Natural killer cell treated with Interleukin-12 subunit alpha and Interleukin-12 subunit beta and Interleukin-15 and Interleukin-18, amount 100 ng/mL, for 72 hours (primary cell): ENCODE results near the gene LTBP1. TPM values are rescaled to one million over a fixed set of nuclear protein-coding genes. Genes with fewer than 3 reads are reported as not detected.

ENCODE experiments used
- ATAC-seq, 2 donors: fragments of 150-1000 bp; cut with Tn5 transposase in 1 of 2; sonication (Bioruptor Pico), chemical (Tn5 transposase) in 1 of 2; 2 replicates each; pipeline ENCODE4 v1.10.0; 2021
- DNase-seq: peaks from one replicate; pipeline ENCODE4 v3.0.0; 2022; ENCODE audit warnings: low spot score
- H3K27ac Mint-ChIP-seq, 2 donors: 1 replicate in 1 of 2; 2 replicates in 1 of 2; pipeline ENCODE4 v1.8.0; 2022; ENCODE audit warnings: mixed read lengths in 2 of 2, mild to moderate bottlenecking in 1 of 2, moderate library complexity in 1 of 2
- H3K27me3 Mint-ChIP-seq, 2 donors: 1 replicate in 1 of 2; 2 replicates in 1 of 2; pipeline ENCODE4 v1.8.0; 2022; ENCODE audit warnings: mixed read lengths in 2 of 2
- H3K36me3 Mint-ChIP-seq: one replicate; pipeline ENCODE4 v1.8.0; 2022; ENCODE audit warnings: mixed read lengths
- H3K4me1 Mint-ChIP-seq, 2 donors: 1 replicate in 1 of 2; 2 replicates in 1 of 2; pipeline ENCODE4 v1.8.0; 2022; ENCODE audit warnings: low read depth in 2 of 2, mixed read lengths in 2 of 2, mild to moderate bottlenecking in 1 of 2
- H3K4me3 Mint-ChIP-seq: one replicate; pipeline ENCODE4 v1.8.0; 2022; ENCODE audit warnings: mixed read lengths
- H3K9me3 Mint-ChIP-seq: 2 replicates; pipeline ENCODE4 v1.8.0; 2022; ENCODE audit warnings: mixed read lengths
- total RNA-seq, 2 donors: library from RNA; stranded (reverse); gene quantifications; one replicate each; pipeline ENCODE4 v1.2.3, GENCODE V29; 2022

Gene LTBP1
- total RNA-seq, 2 donors from 2014 or later, result 0.39 to 0.76 TPM

- H3K4me1 Mint-ChIP-seq, result peaks cover 0 to 2% of the 10 kb centered on the region in 2 donors
- no peaks in the 10 kb centered on the region for H3K36me3 Mint-ChIP-seq
- no peak overlapping the region for H3K4me3 Mint-ChIP-seq
- ATAC-seq (no peak), DNase-seq (no peak)
- H3K9me3 Mint-ChIP-seq, result no peaks in the 10 kb centered on the region
- peaks cover 13 to 27% of the 10 kb centered on the region in 2 donors for H3K27me3 Mint-ChIP-seq
- H3K27ac Mint-ChIP-seq, result no peak overlapping the region
Measured at GRCh38 chr2:33018271-33018670, 71.5 kb downstream of the LTBP1 start.

GRCh38 chr2:33019796-33020195, 73.0 kb downstream of the LTBP1 start:
- Mint-ChIP-seq H3K36me3 (no peaks in the 10 kb centered on the region), H3K4me3 (no peak overlapping the region), H3K4me1 (peaks cover 0 to 3% of the 10 kb centered on the region in 2 donors), H3K9me3 (no peaks in the 10 kb centered on the region), H3K27ac (no peak overlapping the region), H3K27me3 (peaks cover 22 to 33% of the 10 kb centered on the region in 2 donors)
- ATAC-seq, result no peak
- no peak for DNase-seq

GRCh38 chr2:33020883-33021282, 74.1 kb downstream of the LTBP1 start:
- Mint-ChIP-seq H3K9me3 (no peaks in the 10 kb centered on the region), H3K4me3 (no peak overlapping the region), H3K4me1 (peaks cover 0 to 3% of the 10 kb centered on the region in 2 donors), H3K27ac (no peak overlapping the region), H3K36me3 (no peaks in the 10 kb centered on the region), H3K27me3 (peaks cover 27 to 33% of the 10 kb centered on the region in 2 donors)
- ATAC-seq, result no peak
- no peak for DNase-seq

GRCh38 chr2:33021542-33022227, 74.9 kb downstream of the LTBP1 start:
- no peak overlapping the region for H3K4me3 Mint-ChIP-seq
- peaks cover 27 to 33% of the 10 kb centered on the region in 2 donors for H3K27me3 Mint-ChIP-seq
- no peak overlapping the region for H3K27ac Mint-ChIP-seq
- H3K9me3 Mint-ChIP-seq, result no peaks in the 10 kb centered on the region
- H3K36me3 Mint-ChIP-seq, result no peaks in the 10 kb centered on the region
- ATAC-seq, result no peak
- H3K4me1 Mint-ChIP-seq, result peaks cover 0 to 3% of the 10 kb centered on the region in 2 donors
- no peak for DNase-seq

- H3K36me3 Mint-ChIP-seq, result no peaks in the 10 kb centered on the region
- peaks cover 0 to 3% of the 10 kb centered on the region in 2 donors for H3K4me1 Mint-ChIP-seq
- H3K27ac Mint-ChIP-seq, result no peak overlapping the region
- H3K9me3 Mint-ChIP-seq, result no peaks in the 10 kb centered on the region
- peaks cover 27 to 33% of the 10 kb centered on the region in 2 donors for H3K27me3 Mint-ChIP-seq
- ATAC-seq, result no peak
- no peak overlapping the region for H3K4me3 Mint-ChIP-seq
- DNase-seq, result no peak
Measured at GRCh38 chr2:33022395-33022985, 75.7 kb downstream of the LTBP1 start.

DNA sequence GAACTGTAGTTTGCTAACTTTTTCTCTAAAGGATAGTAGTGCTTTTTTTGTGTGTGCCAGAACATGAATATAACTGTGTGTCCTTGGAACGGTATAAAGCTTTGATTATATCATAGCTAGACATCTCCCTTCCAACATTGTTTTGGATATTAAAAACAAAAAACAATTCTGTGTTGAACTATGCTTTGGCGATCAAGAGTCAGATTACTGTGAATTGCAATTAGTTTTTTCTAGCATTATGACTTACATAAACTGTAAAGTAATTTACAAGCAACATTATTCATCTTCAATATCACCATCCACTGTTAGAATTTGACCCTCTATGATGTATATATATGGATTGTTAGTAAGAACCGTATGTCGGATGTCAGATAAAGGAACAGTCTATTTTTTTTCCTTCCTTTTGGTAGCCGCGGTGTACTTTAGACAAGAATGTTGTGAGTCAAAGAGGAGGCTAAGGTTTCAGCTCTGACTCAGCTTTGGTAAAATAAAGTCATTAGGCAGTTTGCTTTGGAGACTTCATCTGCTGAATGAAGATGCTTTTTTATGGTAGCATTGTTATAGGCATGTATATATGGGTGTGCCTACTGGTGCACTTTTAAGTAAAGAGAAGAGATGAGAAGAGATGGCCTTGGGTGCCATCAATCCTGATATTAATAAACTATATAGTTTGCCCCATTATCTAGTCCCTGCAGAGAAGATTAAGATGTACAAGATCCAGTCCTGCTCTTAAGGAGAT, 76.4 kb downstream of the LTBP1 start:
- Mint-ChIP-seq H3K27ac (no peak overlapping the region), H3K27me3 (peaks cover 29 to 33% of the 10 kb centered on the region in 2 donors)
- DNase-seq, result no peak

DNA sequence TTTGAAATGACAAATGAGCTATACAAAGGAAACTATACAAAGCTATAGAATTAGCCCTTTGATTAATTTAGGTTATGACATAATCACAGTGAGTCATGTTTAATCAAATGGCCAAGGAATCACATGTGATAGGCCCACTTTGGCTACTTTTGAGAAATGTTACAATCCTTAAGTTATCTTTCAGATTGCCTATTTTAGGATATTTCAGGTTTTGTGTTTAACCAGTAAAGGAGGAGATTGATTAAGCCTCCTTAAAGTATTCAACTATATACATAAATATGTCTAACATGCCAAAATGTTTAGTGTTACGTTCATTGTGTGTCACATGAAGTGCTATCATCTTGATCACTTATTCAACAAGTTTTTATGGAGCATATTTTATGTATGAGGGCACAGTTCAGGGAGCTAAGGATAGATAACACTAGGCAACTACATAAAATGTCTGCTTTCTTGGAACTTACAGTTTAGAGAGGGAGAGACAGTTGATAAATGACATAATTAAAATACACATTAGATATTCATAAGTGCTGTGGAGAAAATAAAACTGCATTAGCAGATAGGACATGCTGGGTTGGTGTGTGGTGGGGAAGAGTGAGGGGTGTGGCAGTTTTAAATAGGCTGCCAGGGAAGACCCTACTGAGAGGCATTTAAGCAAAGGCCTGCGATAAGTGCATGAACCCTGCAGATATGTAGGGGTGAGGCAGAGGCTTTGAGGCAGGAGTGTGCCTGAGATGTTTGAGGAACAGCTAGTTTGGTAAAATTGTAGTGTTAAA, 77.2 kb downstream of the LTBP1 start:
- no peak overlapping the region for H3K4me3 Mint-ChIP-seq
- peaks cover 29 to 33% of the 10 kb centered on the region in 2 donors for H3K27me3 Mint-ChIP-seq
- no peaks in the 10 kb centered on the region for H3K9me3 Mint-ChIP-seq
- ATAC-seq (no peak), DNase-seq (no peak)
- H3K27ac Mint-ChIP-seq, result no peak overlapping the region
- H3K4me1 Mint-ChIP-seq, result peaks cover 0 to 3% of the 10 kb centered on the region in 2 donors
- no peaks in the 10 kb centered on the region for H3K36me3 Mint-ChIP-seq

More for the DNA sequence above, 76.4 kb downstream of the LTBP1 start:
- peak in 1 of 2 donors; percentile 59 for ATAC-seq
- Mint-ChIP-seq H3K4me3 (no peak overlapping the region), H3K4me1 (peaks cover 0 to 3% of the 10 kb centered on the region in 2 donors), H3K36me3 (no peaks in the 10 kb centered on the region), H3K9me3 (no peaks in the 10 kb centered on the region)

- no peak for DNase-seq
- H3K36me3 Mint-ChIP-seq, result no peaks in the 10 kb centered on the region
- no peak overlapping the region for H3K27ac Mint-ChIP-seq
- peak in 1 of 2 donors; percentile 50 for ATAC-seq
- no peak overlapping the region for H3K4me3 Mint-ChIP-seq
- peaks cover 29 to 33% of the 10 kb centered on the region in 2 donors for H3K27me3 Mint-ChIP-seq
- peaks cover 0 to 3% of the 10 kb centered on the region in 2 donors for H3K4me1 Mint-ChIP-seq
- H3K9me3 Mint-ChIP-seq, result no peaks in the 10 kb centered on the region
Measured at GRCh38 chr2:33024758-33025157, 78.0 kb downstream of the LTBP1 start.

GRCh38 chr2:33029459-33029858, 82.7 kb downstream of the LTBP1 start:
- H3K9me3 Mint-ChIP-seq, result no peaks in the 10 kb centered on the region
- DNase-seq (no peak), ATAC-seq (no peak)
- no peaks in the 10 kb centered on the region for H3K4me1 Mint-ChIP-seq
- no peak overlapping the region for H3K27ac Mint-ChIP-seq
- peaks cover 11 to 13% of the 10 kb centered on the region in 2 donors for H3K27me3 Mint-ChIP-seq
- H3K36me3 Mint-ChIP-seq, result no peaks in the 10 kb centered on the region
- H3K4me3 Mint-ChIP-seq, result no peak overlapping the region

DNA sequence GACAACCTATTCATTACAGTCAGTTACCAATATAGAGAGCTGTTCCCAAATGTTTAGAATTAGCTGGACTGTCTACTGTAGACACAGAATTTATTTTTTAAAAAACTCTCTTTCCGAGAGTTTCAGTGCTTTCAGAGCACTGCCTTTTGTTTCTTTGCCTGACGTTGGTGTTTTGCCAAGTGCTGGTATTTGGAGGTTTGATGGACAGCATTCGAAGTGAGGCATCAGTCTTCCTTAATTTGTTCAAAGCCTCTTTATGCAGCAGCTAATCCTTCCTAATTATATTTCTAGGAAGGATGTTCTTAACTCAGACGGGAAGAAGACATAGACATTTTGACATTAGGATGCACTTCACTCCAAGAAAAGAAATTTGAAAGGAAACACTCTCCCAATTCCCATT, 83.2 kb downstream of the LTBP1 start:
- H3K4me3 Mint-ChIP-seq, result no peak overlapping the region
- no peak for ATAC-seq
- H3K36me3 Mint-ChIP-seq, result no peaks in the 10 kb centered on the region
- peaks cover 10 to 13% of the 10 kb centered on the region in 2 donors for H3K27me3 Mint-ChIP-seq
- no peaks in the 10 kb centered on the region for H3K9me3 Mint-ChIP-seq
- H3K27ac Mint-ChIP-seq, result no peak overlapping the region
- no peak for DNase-seq
- H3K4me1 Mint-ChIP-seq, result no peaks in the 10 kb centered on the region

- Mint-ChIP-seq H3K4me1 (no peaks in the 10 kb centered on the region), H3K36me3 (no peaks in the 10 kb centered on the region), H3K27me3 (peaks cover 6 to 13% of the 10 kb centered on the region in 2 donors), H3K27ac (no peak overlapping the region), H3K9me3 (no peaks in the 10 kb centered on the region), H3K4me3 (no peak overlapping the region)
- no peak for DNase-seq
- ATAC-seq, result no peak
Measured at GRCh38 chr2:33030326-33030725, 83.6 kb downstream of the LTBP1 start.

DNA sequence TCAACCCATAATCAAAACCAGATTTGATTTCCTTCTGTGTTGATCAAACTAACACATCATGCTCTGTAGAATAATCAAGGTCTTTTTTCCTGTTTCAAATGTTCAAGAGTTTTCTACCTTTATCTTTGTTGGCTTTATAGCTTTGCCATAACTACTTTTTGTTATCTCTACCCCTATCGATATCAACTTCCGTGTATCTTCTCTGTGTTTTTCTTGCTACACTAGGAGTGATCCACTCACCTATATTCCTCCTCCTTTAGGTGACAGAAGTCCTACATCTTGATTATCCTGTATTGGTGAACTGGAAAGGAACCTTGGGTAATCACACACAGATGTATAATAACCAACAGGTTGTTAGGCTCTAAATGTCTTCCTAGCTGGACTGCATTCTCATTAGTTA, 85.5 kb downstream of the LTBP1 start:
- Mint-ChIP-seq H3K36me3 (no peaks in the 10 kb centered on the region), H3K27me3 (peaks cover 6 to 13% of the 10 kb centered on the region in 2 donors), H3K9me3 (no peaks in the 10 kb centered on the region), H3K4me1 (no peaks in the 10 kb centered on the region), H3K4me3 (no peak overlapping the region), H3K27ac (no peak overlapping the region)
- DNase-seq (no peak), ATAC-seq (no peak)

GRCh38 chr2:33033606-33034081, 86.9 kb downstream of the LTBP1 start:
- DNase-seq (no peak), ATAC-seq (no peak)
- Mint-ChIP-seq H3K27ac (no peak overlapping the region), H3K4me1 (no peaks in the 10 kb centered on the region), H3K4me3 (no peak overlapping the region), H3K36me3 (no peaks in the 10 kb centered on the region), H3K9me3 (no peaks in the 10 kb centered on the region), H3K27me3 (peaks cover 4 to 13% of the 10 kb centered on the region in 2 donors)
